Testis (tissue), 2 donors: ENCODE results near the gene CEP70.

Source experiments
- POLR2A ChIP-seq: fragments of 450-650 bp; IDR thresholded peaks from one replicate; pipeline ENCODE4 v1.6.1; 2017; ENCODE audit warnings: antibody characterized with exemption, mild to moderate bottlenecking, moderate library complexity
- TF ChIP-seq, protein P1 (sequence below), 3 experiments: fragments of 450-650 bp in 2 of 3; fragments of 200-600 bp in 1 of 3; sonication (generic) in 1 of 3; IDR thresholded peaks; one replicate each; pipeline ENCODE4 v1.5.1; 2016 to 2019; ENCODE audit warnings: antibody characterized with exemption in 3 of 3, mild to moderate bottlenecking in 2 of 3, moderate library complexity in 1 of 3

DNA sequence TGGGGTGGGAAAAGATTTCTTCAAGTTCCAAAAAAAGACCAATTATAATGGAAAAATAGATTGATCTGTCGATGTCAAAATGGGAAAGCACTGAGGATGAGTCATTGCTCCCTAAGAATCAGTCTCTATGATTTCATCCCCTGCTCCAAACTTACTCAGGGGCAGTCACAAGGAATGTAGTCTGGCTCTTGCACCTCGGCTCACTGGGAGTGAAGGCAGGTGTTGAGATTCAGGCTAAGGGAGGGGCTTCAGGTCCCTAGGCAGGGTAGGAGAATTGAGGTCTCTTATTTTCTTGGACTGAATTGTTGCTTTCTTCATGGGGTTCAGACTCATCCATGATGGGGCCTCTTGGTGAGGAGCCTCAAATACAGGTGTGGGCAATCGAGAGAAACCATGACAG, 145.4 kb downstream of the CEP70 start:
- TF ChIP-seq, protein P1, sequence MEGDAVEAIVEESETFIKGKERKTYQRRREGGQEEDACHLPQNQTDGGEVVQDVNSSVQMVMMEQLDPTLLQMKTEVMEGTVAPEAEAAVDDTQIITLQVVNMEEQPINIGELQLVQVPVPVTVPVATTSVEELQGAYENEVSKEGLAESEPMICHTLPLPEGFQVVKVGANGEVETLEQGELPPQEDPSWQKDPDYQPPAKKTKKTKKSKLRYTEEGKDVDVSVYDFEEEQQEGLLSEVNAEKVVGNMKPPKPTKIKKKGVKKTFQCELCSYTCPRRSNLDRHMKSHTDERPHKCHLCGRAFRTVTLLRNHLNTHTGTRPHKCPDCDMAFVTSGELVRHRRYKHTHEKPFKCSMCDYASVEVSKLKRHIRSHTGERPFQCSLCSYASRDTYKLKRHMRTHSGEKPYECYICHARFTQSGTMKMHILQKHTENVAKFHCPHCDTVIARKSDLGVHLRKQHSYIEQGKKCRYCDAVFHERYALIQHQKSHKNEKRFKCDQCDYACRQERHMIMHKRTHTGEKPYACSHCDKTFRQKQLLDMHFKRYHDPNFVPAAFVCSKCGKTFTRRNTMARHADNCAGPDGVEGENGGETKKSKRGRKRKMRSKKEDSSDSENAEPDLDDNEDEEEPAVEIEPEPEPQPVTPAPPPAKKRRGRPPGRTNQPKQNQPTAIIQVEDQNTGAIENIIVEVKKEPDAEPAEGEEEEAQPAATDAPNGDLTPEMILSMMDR (IDR thresholded peaks at IDR 0.05), result no peak
- TF ChIP-seq POLR2A, result no peak
